CD4-positive, alpha-beta T cell (primary cell): ENCODE measurements around the gene ELOVL1. TPM values are rescaled to one million over a fixed set of nuclear protein-coding genes. Genes with fewer than 3 reads are reported as not detected.
A peak's percentile ranks its signal among the peaks of the same experiment; 100 is the strongest.

Source experiments
- ATAC-seq: fragments of 200-7000 bp; cut with Tn5 transposase; one replicate; pipeline ENCODE4 v1.10.0; 2022; ENCODE audit warnings: mild to moderate bottlenecking; ENCODE audit not compliant: poor library complexity
- CTCF ChIA-PET: fragments of 350-600 bp; sonication (Branson Sonifier 250); formaldehyde crosslinking; loops from one replicate; lab custom pipeline; 2021; ENCODE audit warnings: antibody characterized with exemption, inconsistent platforms; lab: Charles Lee
- POLR2A ChIA-PET: fragments of 350-600 bp; sonication (Branson Sonifier 250); formaldehyde crosslinking; loops from one replicate; lab custom pipeline; 2021; ENCODE audit warnings: antibody characterized with exemption, inconsistent platforms; lab: Charles Lee
- DNase-seq, 14 experiments: peaks; one replicate each; pipeline ENCODE4 v3.0.0-alpha.2; 2013 to 2020; ENCODE audit warnings: mixed read lengths in 2 of 14
- H3K27ac ChIP-seq, 2 donors: one replicate each; pipeline versions ENCODE4 v1.5.1 to v1.7.0; 2013; ENCODE audit warnings: low read length in 2 of 2, low read depth in 1 of 2, mild to moderate bottlenecking in 1 of 2
- H3K27me3 ChIP-seq, 2 experiments: 1 replicate in 1 of 2; 2 replicates in 1 of 2; pipeline versions ENCODE4 v1.6.1 to v1.7.0; 2013; ENCODE audit warnings: low read length in 2 of 2, control low read depth in 1 of 2, mild to moderate bottlenecking in 1 of 2, moderate library complexity in 1 of 2; ENCODE audit not compliant: insufficient read depth in 2 of 2, control insufficient read depth in 1 of 2
- H3K36me3 ChIP-seq: one replicate; pipeline ENCODE4 v1.6.1; 2013; ENCODE audit warnings: low read length, control low read depth; ENCODE audit not compliant: insufficient read depth
- H3K4me1 ChIP-seq: one replicate; pipeline ENCODE4 v1.6.1; 2013; ENCODE audit warnings: low read length, control low read depth; ENCODE audit not compliant: insufficient read depth
- H3K4me3 ChIP-seq: one replicate; pipeline ENCODE4 v1.5.1; 2013; ENCODE audit warnings: mild to moderate bottlenecking, low read length, moderate library complexity
- H3K9me3 ChIP-seq, 2 experiments: 1 replicate in 1 of 2; 2 replicates in 1 of 2; pipeline versions ENCODE4 v1.6.1 to v1.7.0; 2013; ENCODE audit warnings: low read length in 2 of 2, mild to moderate bottlenecking in 2 of 2, control low read depth in 1 of 2, moderate library complexity in 1 of 2; ENCODE audit not compliant: control insufficient read depth in 1 of 2, insufficient read depth in 1 of 2
- H3K27ac Mint-ChIP-seq: one replicate; pipeline ENCODE4 v1.8.0; 2020; ENCODE audit warnings: mixed read lengths
- H3K27me3 Mint-ChIP-seq: one replicate; pipeline ENCODE4 v1.8.0; 2021; ENCODE audit warnings: mixed read lengths
- H3K36me3 Mint-ChIP-seq: one replicate; pipeline ENCODE4 v1.8.0; 2021; ENCODE audit warnings: low read depth, mixed read lengths
- H3K4me1 Mint-ChIP-seq: one replicate; pipeline ENCODE4 v1.8.0; 2021; ENCODE audit warnings: low read depth, mixed read lengths
- H3K4me3 Mint-ChIP-seq: one replicate; pipeline ENCODE4 v1.8.0; 2020; ENCODE audit warnings: mild to moderate bottlenecking, mixed read lengths
- H3K9me3 Mint-ChIP-seq: one replicate; pipeline ENCODE4 v1.8.0; 2020; ENCODE audit warnings: mixed read lengths
- intact Hi-C, 2 experiments: fragments of 100-400 bp; cut with DNase I in 1 of 2; cut with micrococcal nuclease in 1 of 2; formaldehyde crosslinking; loops; one replicate each; pipeline versions ENCODE4 v1.15.1 to v1.9.0; 2023 to 2025; cut with DNase I, micrococcal nuclease
- total RNA-seq, 174 experiments: library from RNA in 2 of 174; stranded (reverse) in 2 of 174; gene quantifications; one replicate each; pipeline ENCODE4 v1.2.3 and lab custom pipeline; 2021 to 2026
- TF ChIP-seq, protein P1 (sequence below): fragments of 200-600 bp; IDR thresholded peaks from one replicate; pipeline ENCODE4 v1.8.0; 2022; ENCODE audit warnings: antibody characterized with exemption, mild to moderate bottlenecking

Gene ELOVL1
- total RNA-seq, 2 experiments from 2014 or later = 28.7 to 31.2 TPM

DNA sequence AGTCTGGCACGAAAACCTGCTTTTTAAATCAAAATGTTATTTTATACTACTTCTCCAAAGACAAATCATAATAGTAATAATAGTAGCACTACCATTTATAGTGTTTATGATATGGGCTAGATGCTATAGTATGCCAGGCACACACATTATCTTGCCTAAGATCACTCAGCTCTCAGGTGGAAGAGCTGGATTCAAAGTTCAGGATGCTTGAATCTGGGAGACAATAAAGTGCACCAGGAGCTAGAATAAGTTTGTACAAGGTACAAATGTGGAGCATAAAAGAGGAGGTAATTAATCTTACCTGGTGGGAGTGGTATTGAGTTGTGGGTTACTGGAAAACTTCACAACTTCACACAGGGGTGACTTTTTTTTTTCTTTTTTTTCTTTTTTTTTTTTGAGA, 10.0 kb upstream of the ELOVL1 start:
- TF ChIP-seq, protein P1, sequence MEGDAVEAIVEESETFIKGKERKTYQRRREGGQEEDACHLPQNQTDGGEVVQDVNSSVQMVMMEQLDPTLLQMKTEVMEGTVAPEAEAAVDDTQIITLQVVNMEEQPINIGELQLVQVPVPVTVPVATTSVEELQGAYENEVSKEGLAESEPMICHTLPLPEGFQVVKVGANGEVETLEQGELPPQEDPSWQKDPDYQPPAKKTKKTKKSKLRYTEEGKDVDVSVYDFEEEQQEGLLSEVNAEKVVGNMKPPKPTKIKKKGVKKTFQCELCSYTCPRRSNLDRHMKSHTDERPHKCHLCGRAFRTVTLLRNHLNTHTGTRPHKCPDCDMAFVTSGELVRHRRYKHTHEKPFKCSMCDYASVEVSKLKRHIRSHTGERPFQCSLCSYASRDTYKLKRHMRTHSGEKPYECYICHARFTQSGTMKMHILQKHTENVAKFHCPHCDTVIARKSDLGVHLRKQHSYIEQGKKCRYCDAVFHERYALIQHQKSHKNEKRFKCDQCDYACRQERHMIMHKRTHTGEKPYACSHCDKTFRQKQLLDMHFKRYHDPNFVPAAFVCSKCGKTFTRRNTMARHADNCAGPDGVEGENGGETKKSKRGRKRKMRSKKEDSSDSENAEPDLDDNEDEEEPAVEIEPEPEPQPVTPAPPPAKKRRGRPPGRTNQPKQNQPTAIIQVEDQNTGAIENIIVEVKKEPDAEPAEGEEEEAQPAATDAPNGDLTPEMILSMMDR = no peak
- POLR2A ChIA-PET = interaction anchor here (0.7 to 1.6 kb wide), 3 partner anchors 10 to 288 kb away, joined by 3 to 8 read pairs (median 3); partner anchors contain the start of gene ELOVL1
- Mint-ChIP-seq H3K4me1 (peaks cover 6% of the 10 kb centered on the region), H3K27me3 (no peaks in the 10 kb centered on the region), H3K36me3 (peaks cover 21% of the 10 kb centered on the region), H3K9me3 (no peaks in the 10 kb centered on the region), H3K4me3 (no peak overlapping the region), H3K27ac (no peak overlapping the region)
- no peak for ATAC-seq
- H3K4me1 ChIP-seq = peaks cover 2% of the 10 kb centered on the region
- no peak overlapping the region for H3K27ac ChIP-seq
- intact Hi-C loops = no loop called here
- no peaks in the 10 kb centered on the region for H3K27me3 ChIP-seq
- CTCF ChIA-PET = no interaction called here
- no peaks in the 10 kb centered on the region for H3K9me3 ChIP-seq
- H3K4me3 ChIP-seq = no peak overlapping the region
- DNase-seq = no peak
- peaks cover 11% of the 10 kb centered on the region for H3K36me3 ChIP-seq

DNA sequence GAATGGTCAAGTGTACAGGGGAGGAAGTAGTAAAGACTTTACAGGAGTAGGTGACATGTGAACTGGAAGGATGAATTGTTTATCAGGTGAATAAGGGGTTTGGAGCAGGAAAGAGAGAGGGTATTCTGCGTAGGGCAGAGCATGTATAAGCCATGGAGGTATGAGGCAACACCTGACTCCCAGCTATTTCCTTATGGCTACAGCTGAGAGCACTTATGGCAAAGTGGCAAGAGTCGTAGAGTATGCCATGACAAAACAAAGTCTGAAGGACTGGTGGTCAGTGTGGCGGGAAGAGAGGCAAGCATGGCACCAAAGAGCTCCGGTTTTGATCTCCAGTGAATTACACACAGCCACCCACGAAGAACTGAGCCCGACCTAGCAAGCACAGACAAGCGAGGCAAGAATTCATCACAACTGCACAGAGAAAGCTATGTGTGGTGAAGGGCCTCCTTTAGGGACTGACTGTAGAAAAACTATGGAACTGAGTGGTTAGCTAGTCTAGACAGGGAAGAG, 9.0 kb upstream of the ELOVL1 start:
- ChIA-PET POLR2A (interaction anchor here (1.6 kb wide), 1 partner anchor 9 kb away, joined by 8 read pairs; the partner anchor contains the start of gene ELOVL1), CTCF (interaction anchor here (0.6 kb wide), 1 partner anchor 29 kb away, joined by 5 read pairs; no protein-coding TSS in a partner anchor)
- no peak overlapping the region for H3K27ac ChIP-seq
- Mint-ChIP-seq H3K27ac (no peak overlapping the region), H3K9me3 (no peaks in the 10 kb centered on the region), H3K4me1 (peaks cover 6% of the 10 kb centered on the region), H3K4me3 (no peak overlapping the region), H3K36me3 (peaks cover 10% of the 10 kb centered on the region), H3K27me3 (no peaks in the 10 kb centered on the region)
- H3K9me3 ChIP-seq = no peaks in the 10 kb centered on the region
- H3K36me3 ChIP-seq = peaks cover 3% of the 10 kb centered on the region
- intact Hi-C loops = no loop called here
- ATAC-seq = no peak
- TF ChIP-seq, protein P1 = no peak
- H3K27me3 ChIP-seq = no peaks in the 10 kb centered on the region
- H3K4me3 ChIP-seq = no peak overlapping the region
- peaks cover 2% of the 10 kb centered on the region for H3K4me1 ChIP-seq
- no peak for DNase-seq

DNA sequence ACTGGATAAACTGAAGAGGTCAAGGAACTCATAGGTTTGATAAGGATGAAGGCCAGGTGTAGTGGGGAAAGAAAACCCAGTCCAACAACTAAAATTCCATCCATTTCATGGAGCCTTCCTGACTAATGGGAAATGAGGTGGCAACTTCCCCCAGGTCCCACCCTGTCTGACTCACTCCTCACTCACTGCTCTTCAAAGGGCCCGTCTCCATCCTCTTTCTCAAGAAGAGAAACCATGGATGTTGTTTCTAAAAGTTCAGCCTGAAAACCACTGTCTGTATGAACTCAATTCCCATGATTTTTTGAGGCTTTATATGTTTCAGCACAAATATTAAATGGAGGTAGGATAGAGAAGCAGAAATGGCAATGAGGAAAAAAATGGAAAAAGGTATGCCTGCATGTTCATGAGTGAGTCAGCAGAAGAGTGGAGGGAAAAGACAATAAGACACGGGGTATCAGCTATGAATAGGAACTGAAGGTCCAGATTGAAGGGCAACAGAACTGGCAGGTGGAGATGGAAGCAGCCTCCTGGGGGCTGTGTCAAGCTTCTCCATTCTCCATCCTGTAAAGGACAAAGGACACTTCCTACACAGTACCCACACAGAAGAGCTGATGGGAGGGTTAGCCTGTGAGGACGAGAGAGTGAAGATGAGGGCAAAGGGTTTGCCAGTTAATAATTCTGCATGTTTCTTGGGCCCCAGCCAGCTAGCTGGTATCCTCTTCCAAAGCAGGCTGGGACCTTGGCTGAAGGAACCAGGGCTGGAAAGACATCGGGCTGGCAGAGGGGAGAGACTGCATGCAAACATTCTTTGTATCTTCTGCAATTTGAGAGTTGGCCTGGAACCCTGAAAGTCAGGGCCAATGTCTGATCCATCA, 5.5 kb upstream of the ELOVL1 start:
- Mint-ChIP-seq H3K27ac (no peak overlapping the region), H3K36me3 (peaks cover 3% of the 10 kb centered on the region), H3K4me1 (peaks cover 23% of the 10 kb centered on the region), H3K27me3 (no peaks in the 10 kb centered on the region), H3K4me3 (no peak overlapping the region), H3K9me3 (no peaks in the 10 kb centered on the region)
- POLR2A ChIA-PET = interaction anchor here (1.0 kb wide), 1 partner anchor 16 kb away, joined by 3 read pairs; the partner anchor contains the start of genes MED8 and SZT2
- no peaks in the 10 kb centered on the region for H3K27me3 ChIP-seq
- ATAC-seq = no peak
- TF ChIP-seq, protein P1 = no peak
- H3K9me3 ChIP-seq = no peaks in the 10 kb centered on the region
- H3K4me3 ChIP-seq = no peak overlapping the region
- CTCF ChIA-PET = no interaction called here
- H3K27ac ChIP-seq = no peak overlapping the region
- intact Hi-C loops = no loop called here
- DNase-seq = peak in 1 of 14 experiments; percentile 29
- peaks cover 15% of the 10 kb centered on the region for H3K4me1 ChIP-seq
- H3K36me3 ChIP-seq = no peaks in the 10 kb centered on the region
